Ascending aorta (tissue), 2 donors: Measurements from ENCODE around the gene FAM53B. TPM values are rescaled to one million over a fixed set of nuclear protein-coding genes. Genes with fewer than 3 reads are reported as not detected.

Source experiments
- DNase-seq, 2 donors: peaks; one replicate each; pipeline ENCODE4 v3.0.0-alpha.2; 2019; ENCODE audit warnings: low spot score in 2 of 2
- H3K27ac ChIP-seq, 2 donors: fragments of 200-600 bp; sonication (generic); one replicate each; pipeline ENCODE4 v1.5.1; 2016 to 2017; ENCODE audit warnings: mild to moderate bottlenecking in 1 of 2
- H3K27me3 ChIP-seq: fragments of 200-600 bp; sonication (generic); one replicate; pipeline ENCODE4 v1.5.1; 2017
- H3K36me3 ChIP-seq, 2 donors: fragments of 200-600 bp; sonication (generic); one replicate each; pipeline ENCODE4 v1.5.1; 2016
- H3K4me1 ChIP-seq, 2 donors: fragments of 200-600 bp; sonication (generic); one replicate each; pipeline ENCODE4 v1.5.1; 2016 to 2017; ENCODE audit warnings: mild to moderate bottlenecking in 1 of 2
- H3K4me3 ChIP-seq, 2 donors: fragments of 200-600 bp; sonication (generic); one replicate each; pipeline ENCODE4 v1.5.1; 2016 to 2017; ENCODE audit warnings: mild to moderate bottlenecking in 1 of 2
- H3K9me3 ChIP-seq, 2 donors: fragments of 200-600 bp; sonication (generic); one replicate each; pipeline ENCODE4 v1.5.1; 2016
- intact Hi-C: fragments of 100-400 bp; cut with DNase I; formaldehyde crosslinking; loops from one replicate; pipeline ENCODE4 v1.15.1; 2023
- total RNA-seq: library from RNA; depleted of rRNA; stranded (reverse); fragments of >200 nt; gene quantifications from one replicate; pipeline ENCODE4 v1.1.0, GENCODE V29; 2016
- TF ChIP-seq, protein P1 (sequence below), 3 experiments: fragments of 200-600 bp in 2 of 3; fragments of 450-650 bp in 1 of 3; sonication (generic) in 2 of 3; IDR thresholded peaks; one replicate each; pipeline ENCODE4 v1.5.1; 2016 to 2019; ENCODE audit warnings: antibody characterized with exemption in 3 of 3, mild to moderate bottlenecking in 1 of 3, moderate library complexity in 1 of 3

The FAM53B gene
- total RNA-seq, 1 donor from 2014 or later: 52.5 TPM

DNA sequence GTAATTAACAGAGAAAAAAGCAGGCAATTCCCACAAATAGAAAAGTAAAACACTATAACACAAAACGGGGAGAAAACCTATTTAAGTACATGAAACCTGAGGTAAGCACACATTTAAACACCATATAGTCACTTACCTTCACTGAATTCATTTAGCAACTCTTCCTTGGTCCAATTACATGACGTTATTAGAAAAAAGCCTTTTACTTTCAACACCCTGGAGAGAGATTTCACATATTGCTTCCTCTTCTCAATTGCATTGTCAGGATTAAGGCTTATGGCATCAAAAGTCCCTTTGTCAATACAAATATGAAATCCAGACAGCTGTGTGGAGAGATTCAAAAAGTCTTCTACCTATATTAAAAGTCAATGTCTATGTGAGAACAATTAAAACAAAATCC is 21.1 kb upstream of the FAM53B start:
- H3K27me3 ChIP-seq: no peaks in the 10 kb centered on the region
- intact Hi-C loops: no loop called here
- no peak overlapping the region for H3K4me3 ChIP-seq
- H3K27ac ChIP-seq: no peak overlapping the region
- H3K36me3 ChIP-seq: peaks cover 8 to 21% of the 10 kb centered on the region in 2 donors
- TF ChIP-seq, protein P1, sequence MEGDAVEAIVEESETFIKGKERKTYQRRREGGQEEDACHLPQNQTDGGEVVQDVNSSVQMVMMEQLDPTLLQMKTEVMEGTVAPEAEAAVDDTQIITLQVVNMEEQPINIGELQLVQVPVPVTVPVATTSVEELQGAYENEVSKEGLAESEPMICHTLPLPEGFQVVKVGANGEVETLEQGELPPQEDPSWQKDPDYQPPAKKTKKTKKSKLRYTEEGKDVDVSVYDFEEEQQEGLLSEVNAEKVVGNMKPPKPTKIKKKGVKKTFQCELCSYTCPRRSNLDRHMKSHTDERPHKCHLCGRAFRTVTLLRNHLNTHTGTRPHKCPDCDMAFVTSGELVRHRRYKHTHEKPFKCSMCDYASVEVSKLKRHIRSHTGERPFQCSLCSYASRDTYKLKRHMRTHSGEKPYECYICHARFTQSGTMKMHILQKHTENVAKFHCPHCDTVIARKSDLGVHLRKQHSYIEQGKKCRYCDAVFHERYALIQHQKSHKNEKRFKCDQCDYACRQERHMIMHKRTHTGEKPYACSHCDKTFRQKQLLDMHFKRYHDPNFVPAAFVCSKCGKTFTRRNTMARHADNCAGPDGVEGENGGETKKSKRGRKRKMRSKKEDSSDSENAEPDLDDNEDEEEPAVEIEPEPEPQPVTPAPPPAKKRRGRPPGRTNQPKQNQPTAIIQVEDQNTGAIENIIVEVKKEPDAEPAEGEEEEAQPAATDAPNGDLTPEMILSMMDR (IDR thresholded peaks at IDR 0.05): no peak
- DNase-seq: no peak
- H3K9me3 ChIP-seq: no peaks in the 10 kb centered on the region
- H3K4me1 ChIP-seq: peaks cover 0 to 5% of the 10 kb centered on the region in 2 donors

DNA sequence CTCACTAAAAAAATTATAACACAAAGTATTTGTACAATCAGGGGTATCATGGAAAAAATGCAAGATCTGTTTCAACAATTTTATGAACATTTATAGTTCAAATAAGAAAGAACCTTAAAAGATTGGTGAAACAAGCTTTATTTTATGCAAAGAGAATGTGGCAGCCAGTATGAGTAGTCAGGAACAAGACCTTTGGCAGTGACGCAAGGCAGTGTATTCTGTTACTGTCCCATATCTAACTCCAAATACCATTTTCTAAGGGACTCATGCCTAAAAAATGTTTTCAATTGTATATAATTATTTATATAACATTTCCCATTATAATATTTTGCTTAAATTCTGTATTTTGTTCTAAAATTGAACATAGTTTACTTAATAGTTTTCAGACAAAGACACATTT is 19.1 kb upstream of the FAM53B start:
- H3K27me3 ChIP-seq: no peaks in the 10 kb centered on the region
- H3K36me3 ChIP-seq: peaks cover 10 to 30% of the 10 kb centered on the region in 2 donors
- no peak for DNase-seq
- peaks cover 0 to 5% of the 10 kb centered on the region in 2 donors for H3K4me1 ChIP-seq
- TF ChIP-seq, protein P1 (IDR thresholded peaks at IDR 0.05): no peak
- no peak overlapping the region for H3K27ac ChIP-seq
- H3K4me3 ChIP-seq: no peak overlapping the region
- intact Hi-C loops: no loop called here
- no peaks in the 10 kb centered on the region for H3K9me3 ChIP-seq

DNA sequence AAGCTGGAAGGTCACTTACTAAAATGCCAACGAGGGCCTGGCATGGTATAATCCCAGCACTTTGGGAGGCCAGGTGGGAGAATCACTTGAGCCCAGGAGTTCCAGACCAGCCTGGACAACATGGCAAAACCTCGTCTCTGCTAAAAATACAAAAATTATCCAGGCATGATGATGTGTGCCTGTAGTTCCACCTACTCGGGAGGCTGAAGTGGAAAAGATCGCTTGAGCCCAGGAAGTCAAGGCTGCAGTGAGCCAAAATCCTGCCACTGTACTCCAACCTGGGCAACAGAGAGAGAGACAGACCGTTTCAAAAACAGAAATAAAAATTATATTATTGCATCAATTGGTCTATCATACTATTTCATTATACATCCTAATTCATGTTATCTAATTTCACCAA is 18.1 kb upstream of the FAM53B start:
- no peak for DNase-seq
- Histone ChIP-seq H3K9me3 (no peaks in the 10 kb centered on the region), H3K4me3 (no peak overlapping the region), H3K27ac (no peak overlapping the region), H3K27me3 (no peaks in the 10 kb centered on the region), H3K36me3 (peaks cover 10 to 30% of the 10 kb centered on the region in 2 donors), H3K4me1 (peaks cover 0 to 5% of the 10 kb centered on the region in 2 donors)
- intact Hi-C loops: no loop called here
- TF ChIP-seq, protein P1 (IDR thresholded peaks at IDR 0.05): no peak

DNA sequence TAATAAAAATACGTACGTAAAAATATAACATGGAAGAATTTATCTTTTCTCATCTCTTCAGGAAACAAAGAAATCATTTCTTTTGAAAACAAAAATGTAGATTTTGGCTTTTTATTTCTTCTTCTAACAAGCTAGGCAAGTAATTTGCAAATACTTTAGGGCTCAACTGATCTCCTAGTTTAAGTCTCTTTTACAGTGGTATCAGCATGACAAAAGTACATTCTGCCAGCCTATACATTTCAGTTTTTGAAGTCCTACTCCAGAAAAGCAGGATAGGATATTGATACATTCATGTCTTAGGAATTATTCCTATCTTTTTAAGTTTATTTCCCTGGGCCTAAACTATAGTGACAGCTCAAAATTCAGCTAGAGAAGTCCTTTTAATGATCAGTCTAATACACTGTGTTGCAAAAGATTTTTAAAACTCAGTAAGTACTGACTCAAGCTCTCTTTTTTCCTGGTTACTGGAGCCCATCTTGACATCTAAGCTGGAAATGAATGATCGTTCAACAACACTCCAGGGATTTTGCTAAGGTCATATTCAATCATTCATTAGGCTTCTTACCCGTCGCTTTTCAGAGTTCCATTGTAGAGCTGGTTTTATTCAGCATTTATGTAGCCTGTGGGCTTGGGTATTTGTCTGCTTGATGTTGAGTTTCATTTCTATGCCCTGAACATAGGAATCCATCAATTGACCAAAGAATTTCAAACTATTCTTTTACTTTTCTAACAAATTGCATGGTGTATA is 12.2 kb upstream of the FAM53B start:
- intact Hi-C loops: no loop called here
- no peaks in the 10 kb centered on the region for H3K27me3 ChIP-seq
- DNase-seq: no peak
- no peaks in the 10 kb centered on the region for H3K4me1 ChIP-seq
- H3K9me3 ChIP-seq: no peaks in the 10 kb centered on the region
- no peak overlapping the region for H3K27ac ChIP-seq
- TF ChIP-seq, protein P1 (IDR thresholded peaks at IDR 0.05): no peak
- no peak overlapping the region for H3K4me3 ChIP-seq
- H3K36me3 ChIP-seq: peaks cover 14 to 25% of the 10 kb centered on the region in 2 donors

DNA sequence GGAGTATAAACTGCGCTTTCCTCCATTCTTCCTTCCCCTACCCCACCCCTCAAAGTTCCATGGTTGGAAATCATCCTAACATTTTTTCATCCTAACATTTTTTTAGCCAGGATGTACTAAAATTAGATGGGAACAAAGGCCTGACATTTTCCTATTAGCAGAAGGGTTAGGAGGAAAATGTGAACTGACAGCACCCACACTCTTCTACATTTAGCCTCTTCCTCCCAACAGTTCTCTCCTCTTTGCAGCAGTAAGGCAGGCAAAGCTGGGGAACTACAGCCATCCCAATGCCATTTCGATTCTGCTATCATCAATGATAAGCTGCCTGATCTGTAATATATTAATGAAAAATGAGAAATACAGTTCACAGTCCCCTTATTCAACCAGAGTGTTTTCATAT is 11.4 kb upstream of the FAM53B start:
- DNase-seq: no peak
- intact Hi-C loops: no loop called here
- H3K27ac ChIP-seq: no peak overlapping the region
- TF ChIP-seq, protein P1 (IDR thresholded peaks at IDR 0.05): no peak
- H3K36me3 ChIP-seq: peaks cover 9 to 18% of the 10 kb centered on the region in 2 donors
- no peaks in the 10 kb centered on the region for H3K27me3 ChIP-seq
- H3K4me3 ChIP-seq: no peak overlapping the region
- H3K9me3 ChIP-seq: no peaks in the 10 kb centered on the region
- H3K4me1 ChIP-seq: no peaks in the 10 kb centered on the region
